ENCODE data around the gene SLC6A20. TPM values are rescaled to one million over a fixed set of nuclear protein-coding genes. Genes with fewer than 3 reads are reported as not detected.

SLC6A20 gene
- polyA plus RNA-seq, 1 experiment: not detected

GRCh38 chr3:45776611-45777010, 19.7 kb downstream of the SLC6A20 start:
- ChIA-PET CTCF (interaction anchor here (1.4 to 4.8 kb wide), 3 partner anchors 15 to 29 kb away, joined by 3 to 24 read pairs (median 3); no protein-coding TSS in a partner anchor), POLR2A (no interaction called here)
- H3K27me3 ChIP-seq (ENCODE audit: control insufficient read depth, insufficient read depth, low read length): peaks cover 15% of the 10 kb centered on the region
- no peak for DNase-seq (ENCODE audit: low read depth)
- no peaks in the 10 kb centered on the region for H3K36me3 ChIP-seq (ENCODE audit: control insufficient read depth, insufficient read depth, low read length)
- TF ChIP-seq CTCF (IDR thresholded peaks at IDR 0.05; ENCODE audit: insufficient read depth, low read depth, low read length): no peak
- H3K4me3 ChIP-seq (ENCODE audit: low read depth, low read length): no peak overlapping the region

- H3K27me3 ChIP-seq (ENCODE audit: control insufficient read depth, insufficient read depth, low read length): peaks cover 15% of the 10 kb centered on the region
Measured at GRCh38 chr3:45776301-45776595, 20.1 kb downstream of the SLC6A20 start.

GRCh38 chr3:45775571-45776300, 20.6 kb downstream of the SLC6A20 start:
- H3K27me3 ChIP-seq (ENCODE audit: control insufficient read depth, insufficient read depth, low read length): peaks cover 13% of the 10 kb centered on the region
- no peak for DNase-seq (ENCODE audit: low read depth)
- no peak for TF ChIP-seq CTCF (IDR thresholded peaks at IDR 0.05; ENCODE audit: insufficient read depth, low read depth, low read length)
- CTCF ChIA-PET: interaction anchor here (1.2 to 4.8 kb wide), 3 partner anchors 14 to 122 kb away, joined by 3 to 24 read pairs (median 3); no protein-coding TSS in a partner anchor
- no peaks in the 10 kb centered on the region for H3K36me3 ChIP-seq (ENCODE audit: control insufficient read depth, insufficient read depth, low read length)
- POLR2A ChIA-PET: interaction anchor here (0.5 kb wide), 1 partner anchor 43 kb away, joined by 3 read pairs; no protein-coding TSS in a partner anchor
- H3K4me3 ChIP-seq (ENCODE audit: low read depth, low read length): no peak overlapping the region

More at GRCh38 chr3:45776301-45776595, 20.1 kb downstream of the SLC6A20 start:
- no peak for TF ChIP-seq CTCF (IDR thresholded peaks at IDR 0.05; ENCODE audit: insufficient read depth, low read depth, low read length)
- CTCF ChIA-PET: interaction anchor here (1.4 to 4.8 kb wide), 3 partner anchors 14 to 29 kb away, joined by 3 to 24 read pairs (median 3); no protein-coding TSS in a partner anchor
- H3K36me3 ChIP-seq (ENCODE audit: control insufficient read depth, insufficient read depth, low read length): no peaks in the 10 kb centered on the region
- POLR2A ChIA-PET: no interaction called here
- H3K4me3 ChIP-seq (ENCODE audit: low read depth, low read length): no peak overlapping the region
- DNase-seq (ENCODE audit: low read depth): no peak

- Histone ChIP-seq H3K36me3 (ENCODE audit: control insufficient read depth, insufficient read depth, low read length) (no peaks in the 10 kb centered on the region), H3K4me3 (ENCODE audit: low read depth, low read length) (no peak overlapping the region), H3K27me3 (ENCODE audit: control insufficient read depth, insufficient read depth, low read length) (peaks cover 14% of the 10 kb centered on the region)
- no peak for DNase-seq (ENCODE audit: low read depth)
- no peak for TF ChIP-seq CTCF (IDR thresholded peaks at IDR 0.05; ENCODE audit: insufficient read depth, low read depth, low read length)
- POLR2A ChIA-PET: no interaction called here
- CTCF ChIA-PET: interaction anchor here (1.2 to 4.8 kb wide), 2 partner anchors 13 to 123 kb away, joined by 3 to 24 read pairs; no protein-coding TSS in a partner anchor
Measured at GRCh38 chr3:45774581-45775521, 21.5 kb downstream of the SLC6A20 start.
